Measurements from ENCODE around the gene UBE2G2.

DNA sequence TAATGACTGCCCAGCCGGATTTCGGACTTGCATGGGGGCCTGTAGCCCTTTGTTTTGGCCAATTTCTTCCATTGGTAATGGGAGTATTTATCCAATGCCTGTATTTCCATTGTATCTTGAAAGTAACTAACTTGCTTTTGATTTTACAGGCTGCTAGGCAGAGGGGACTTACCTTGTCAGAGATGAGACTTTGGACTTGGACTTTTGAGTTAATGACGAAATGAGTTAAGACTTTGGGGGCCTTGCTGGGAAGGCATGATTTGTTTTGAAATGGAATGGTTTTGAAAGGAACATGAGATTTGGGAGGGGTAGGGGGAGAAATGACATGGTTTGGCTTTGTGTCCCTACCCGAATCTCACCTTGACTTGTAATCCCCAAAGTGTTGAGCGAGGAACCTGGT, 9.6 kb downstream of the UBE2G2 start:
- TF ChIP-seq, protein P1, sequence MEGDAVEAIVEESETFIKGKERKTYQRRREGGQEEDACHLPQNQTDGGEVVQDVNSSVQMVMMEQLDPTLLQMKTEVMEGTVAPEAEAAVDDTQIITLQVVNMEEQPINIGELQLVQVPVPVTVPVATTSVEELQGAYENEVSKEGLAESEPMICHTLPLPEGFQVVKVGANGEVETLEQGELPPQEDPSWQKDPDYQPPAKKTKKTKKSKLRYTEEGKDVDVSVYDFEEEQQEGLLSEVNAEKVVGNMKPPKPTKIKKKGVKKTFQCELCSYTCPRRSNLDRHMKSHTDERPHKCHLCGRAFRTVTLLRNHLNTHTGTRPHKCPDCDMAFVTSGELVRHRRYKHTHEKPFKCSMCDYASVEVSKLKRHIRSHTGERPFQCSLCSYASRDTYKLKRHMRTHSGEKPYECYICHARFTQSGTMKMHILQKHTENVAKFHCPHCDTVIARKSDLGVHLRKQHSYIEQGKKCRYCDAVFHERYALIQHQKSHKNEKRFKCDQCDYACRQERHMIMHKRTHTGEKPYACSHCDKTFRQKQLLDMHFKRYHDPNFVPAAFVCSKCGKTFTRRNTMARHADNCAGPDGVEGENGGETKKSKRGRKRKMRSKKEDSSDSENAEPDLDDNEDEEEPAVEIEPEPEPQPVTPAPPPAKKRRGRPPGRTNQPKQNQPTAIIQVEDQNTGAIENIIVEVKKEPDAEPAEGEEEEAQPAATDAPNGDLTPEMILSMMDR (optimal IDR thresholded peaks at IDR 0.05 in 1 of 3, IDR thresholded peaks at IDR 0.05 in 1 of 3, conservative IDR thresholded peaks at IDR 0.05 in 1 of 3; ENCODE audit: extremely low read depth in 1 of 3, insufficient read depth in 2 of 3, low read length in 3 of 3) = no peak
- TF ChIP-seq EZH2 (IDR thresholded peaks at IDR 0.05; ENCODE audit: low read length) = no peak
